Memory B cell (primary cell): ENCODE results near the gene NDOR1.
A peak's percentile ranks its signal among the peaks of the same experiment; 100 is the strongest.

Source experiments
- ATAC-seq: fragments of 150-1000 bp; cut with Tn5 transposase; 2 replicates; pipeline ENCODE4 v1.10.0; 2021; ENCODE audit warnings: low read depth, mild to moderate bottlenecking, moderate library complexity
- DNase-seq, 2 donors: peaks; one replicate each; pipeline ENCODE4 v3.0.0; 2022; ENCODE audit warnings: low spot score in 2 of 2
- H3K27ac Mint-ChIP-seq: one replicate; pipeline ENCODE4 v1.8.0; 2022; ENCODE audit warnings: mild to moderate bottlenecking, moderate library complexity, mixed read lengths
- H3K27me3 Mint-ChIP-seq: one replicate; pipeline ENCODE4 v1.8.0; 2022; ENCODE audit warnings: mixed read lengths
- H3K36me3 Mint-ChIP-seq: one replicate; pipeline ENCODE4 v1.8.0; 2022; ENCODE audit warnings: mild to moderate bottlenecking, mixed read lengths
- H3K4me1 Mint-ChIP-seq: one replicate; pipeline ENCODE4 v1.8.0; 2022; ENCODE audit warnings: mixed read lengths
- H3K4me3 Mint-ChIP-seq: one replicate; pipeline ENCODE4 v1.8.0; 2022; ENCODE audit warnings: mild to moderate bottlenecking, moderate library complexity, mixed read lengths
- H3K9me3 Mint-ChIP-seq: one replicate; pipeline ENCODE4 v1.8.0; 2022; ENCODE audit warnings: mixed read lengths

The NDOR1 gene

GRCh38 chr9:137164370-137165249 lies 40.9 kb upstream of the NDOR1 start:
- Mint-ChIP-seq H3K4me1 (peaks cover 4% of the 10 kb centered on the region), H3K27me3 (peaks cover 28% of the 10 kb centered on the region), H3K27ac (no peak overlapping the region), H3K9me3 (no peaks in the 10 kb centered on the region), H3K36me3 (no peaks in the 10 kb centered on the region), H3K4me3 (no peak overlapping the region)
- DNase-seq (no peak), ATAC-seq (no peak)

GRCh38 chr9:137165250-137165836 lies 40.2 kb upstream of the NDOR1 start:
- H3K27me3 Mint-ChIP-seq, result peaks cover 28% of the 10 kb centered on the region
- H3K4me3 Mint-ChIP-seq, result no peak overlapping the region
- no peaks in the 10 kb centered on the region for H3K36me3 Mint-ChIP-seq
- H3K4me1 Mint-ChIP-seq, result peaks cover 4% of the 10 kb centered on the region
- DNase-seq (no peak), ATAC-seq (no peak)
- no peak overlapping the region for H3K27ac Mint-ChIP-seq
- H3K9me3 Mint-ChIP-seq, result no peaks in the 10 kb centered on the region

GRCh38 chr9:137166380-137167229 lies 38.9 kb upstream of the NDOR1 start:
- Mint-ChIP-seq H3K9me3 (no peaks in the 10 kb centered on the region), H3K36me3 (no peaks in the 10 kb centered on the region), H3K27me3 (peaks cover 28% of the 10 kb centered on the region), H3K27ac (no peak overlapping the region), H3K4me3 (peak overlapping the region; percentile 38), H3K4me1 (peaks cover 4% of the 10 kb centered on the region)
- ATAC-seq (no peak), DNase-seq (no peak)

GRCh38 chr9:137167277-137167746 lies 38.2 kb upstream of the NDOR1 start:
- ATAC-seq (no peak), DNase-seq (no peak)
- H3K27ac Mint-ChIP-seq, result no peak overlapping the region
- H3K27me3 Mint-ChIP-seq, result peaks cover 26% of the 10 kb centered on the region
- H3K4me3 Mint-ChIP-seq, result no peak overlapping the region
- H3K9me3 Mint-ChIP-seq, result no peaks in the 10 kb centered on the region
- peaks cover 4% of the 10 kb centered on the region for H3K4me1 Mint-ChIP-seq
- no peaks in the 10 kb centered on the region for H3K36me3 Mint-ChIP-seq

GRCh38 chr9:137167747-137168572 lies 37.5 kb upstream of the NDOR1 start:
- Mint-ChIP-seq H3K9me3 (no peaks in the 10 kb centered on the region), H3K4me3 (no peak overlapping the region), H3K4me1 (peaks cover 4% of the 10 kb centered on the region), H3K27me3 (peaks cover 24% of the 10 kb centered on the region), H3K27ac (no peak overlapping the region), H3K36me3 (no peaks in the 10 kb centered on the region)
- DNase-seq, result no peak
- ATAC-seq, result peak; percentile 28

GRCh38 chr9:137168573-137168903 lies 37.0 kb upstream of the NDOR1 start:
- H3K4me3 Mint-ChIP-seq, result peak overlapping the region; percentile 61
- peak in 1 of 2 donors; percentile 47 for DNase-seq
- peaks cover 22% of the 10 kb centered on the region for H3K27me3 Mint-ChIP-seq
- peak overlapping the region; percentile 14 for H3K27ac Mint-ChIP-seq
- no peaks in the 10 kb centered on the region for H3K9me3 Mint-ChIP-seq
- peak; percentile 41 for ATAC-seq
- no peaks in the 10 kb centered on the region for H3K36me3 Mint-ChIP-seq
- peaks cover 4% of the 10 kb centered on the region for H3K4me1 Mint-ChIP-seq

GRCh38 chr9:137168904-137169856 lies 36.3 kb upstream of the NDOR1 start:
- Mint-ChIP-seq H3K27me3 (peaks cover 21% of the 10 kb centered on the region), H3K36me3 (no peaks in the 10 kb centered on the region), H3K4me1 (peaks cover 4% of the 10 kb centered on the region), H3K9me3 (no peaks in the 10 kb centered on the region), H3K4me3 (peak overlapping the region; percentile 67), H3K27ac (peak overlapping the region; percentile 14)
- no peak for DNase-seq
- ATAC-seq, result peak; percentile 25

GRCh38 chr9:137169896-137170358 lies 35.6 kb upstream of the NDOR1 start, which contains the start of gene LRRC26:
LRRC26 (minus strand) TSS chr9:137170051; CDS start chr9:137169943, 108 bp downstream.
- H3K9me3 Mint-ChIP-seq, result no peaks in the 10 kb centered on the region
- peak within 1 kb of the TSS; percentile 67 for H3K4me3 Mint-ChIP-seq

GRCh38 chr9:137170486-137171148 lies 34.9 kb upstream of the NDOR1 start:
- no peak overlapping the region for H3K4me3 Mint-ChIP-seq
- no peaks in the 10 kb centered on the region for H3K36me3 Mint-ChIP-seq
- H3K9me3 Mint-ChIP-seq, result no peaks in the 10 kb centered on the region
- H3K27me3 Mint-ChIP-seq, result peaks cover 13% of the 10 kb centered on the region
- DNase-seq (no peak), ATAC-seq (no peak)
- peak overlapping the region; percentile 40 for H3K27ac Mint-ChIP-seq
- peaks cover 4% of the 10 kb centered on the region for H3K4me1 Mint-ChIP-seq

More at GRCh38 chr9:137169896-137170358, 35.6 kb upstream of the NDOR1 start, which contains the start of gene LRRC26:
- H3K27ac Mint-ChIP-seq, result peak within 1 kb of the TSS; percentile 40
- ATAC-seq (no peak), DNase-seq (no peak)
- peaks cover 4% of the 10 kb centered on the region for H3K4me1 Mint-ChIP-seq
- H3K27me3 Mint-ChIP-seq, result peaks cover 16% of the 10 kb centered on the region
- H3K36me3 Mint-ChIP-seq, result no peaks in the 10 kb centered on the region

- Mint-ChIP-seq H3K4me3 (no peak overlapping the region), H3K4me1 (peaks cover 6% of the 10 kb centered on the region), H3K27me3 (peaks cover 12% of the 10 kb centered on the region), H3K27ac (no peak overlapping the region), H3K9me3 (no peaks in the 10 kb centered on the region), H3K36me3 (no peaks in the 10 kb centered on the region)
- no peak for DNase-seq
- ATAC-seq, result no peak
Observed at GRCh38 chr9:137171149-137171900, 34.2 kb upstream of the NDOR1 start.

GRCh38 chr9:137172901-137173795 lies 32.4 kb upstream of the NDOR1 start:
- Mint-ChIP-seq H3K36me3 (peaks cover 5% of the 10 kb centered on the region), H3K4me1 (peaks cover 10% of the 10 kb centered on the region), H3K4me3 (no peak overlapping the region), H3K27me3 (peaks cover 8% of the 10 kb centered on the region), H3K9me3 (no peaks in the 10 kb centered on the region), H3K27ac (no peak overlapping the region)
- no peak for ATAC-seq
- DNase-seq, result no peak
